ENCODE measurements around the gene MLX. TPM values are rescaled to one million over a fixed set of nuclear protein-coding genes. Genes with fewer than 3 reads are reported as not detected.
"Not testable (repeated sequence)": the region's sequence is repeated elsewhere in the genome, so short reads cannot be mapped to it uniquely, and the experiment has no call there.

MLX gene
- total RNA-seq, 1 experiment from 2014 or later, result 45.3 TPM

GRCh38 chr17:42609182-42609813, 42.4 kb downstream of the MLX start, which contains the start of the genes RETREG3 and TUBG1:
TSS of gene RETREG3 (minus strand) at chr17:42609374. CDS start at chr17:42609324, 50 bp downstream.
TSS of gene TUBG1 (plus strand) at chr17:42609683. CDS start at chr17:42609738, 55 bp downstream.
- no CpG with 5 or more reads among the region's 66 CpGs for WGBS (ENCODE audit: extremely low coverage, insufficient read length, low lambda C conversion rate)
- Histone ChIP-seq H2AK5ac (ENCODE audit: insufficient read length, low read length) (no peak within 1 kb of the TSS), H3K27ac (ENCODE audit: insufficient read length, low read depth, low read length) (peak within 1 kb of the TSS; percentile 13), H3T11ph (ENCODE audit: low read length) (no peak within 1 kb of the TSS), H3K9me3 (ENCODE audit: control insufficient read depth, low read depth, low read length) (no peaks in the 10 kb centered on the region), H2BK15ac (ENCODE audit: low read depth, low read length) (no peak within 1 kb of the TSS), H3K23ac (ENCODE audit: insufficient read length, low read depth, low read length) (no peak within 1 kb of the TSS), H3K79me1 (ENCODE audit: insufficient read depth, low read depth, low read length, poor library complexity, severe bottlenecking) (peaks cover 4% of the 10 kb centered on the region), H2AFZ (ENCODE audit: low read length) (no peak within 1 kb of the TSS), H2BK120ac (ENCODE audit: low read depth, low read length, poor library complexity, severe bottlenecking) (no peak within 1 kb of the TSS), H4K91ac (ENCODE audit: insufficient read length, low read depth, low read length) (no peak within 1 kb of the TSS), H4K20me1 (ENCODE audit: control insufficient read depth, insufficient read depth, insufficient read length) (no peaks in the 10 kb centered on the region), H3K4ac (ENCODE audit: low read depth, low read length) (no peak within 1 kb of the TSS), H3K9ac (ENCODE audit: extremely low read depth, insufficient read length, low read length) (peak within 1 kb of the TSS; percentile 94), H3K27me3 (ENCODE audit: insufficient read depth, low read length) (no peaks in the 10 kb centered on the region), H3K56ac (ENCODE audit: insufficient read length, low read depth, low read length) (no peak within 1 kb of the TSS), H3K18ac (ENCODE audit: insufficient read length, low read depth, low read length) (no peak within 1 kb of the TSS), H3K14ac (ENCODE audit: insufficient read depth, low read length) (peak within 1 kb of the TSS; percentile 88), H2BK20ac (ENCODE audit: low read depth, low read length, poor library complexity, severe bottlenecking) (no peak within 1 kb of the TSS), H2BK12ac (ENCODE audit: insufficient read length, low read depth, low read length) (no peak within 1 kb of the TSS), H2BK5ac (ENCODE audit: insufficient read length, low read length) (peak within 1 kb of the TSS; percentile 70), H4K8ac (replicated peaks; ENCODE audit: insufficient read length, low read depth, low read length) (no peak within 1 kb of the TSS), H3K79me2 (ENCODE audit: insufficient read depth, low read length) (peaks cover 9% of the 10 kb centered on the region; the same call in 1 of the 2 replicates), H3K4me1 (ENCODE audit: insufficient read depth, low read length) (no peaks in the 10 kb centered on the region), H4K5ac (ENCODE audit: insufficient read length, low read depth, low read length) (peak within 1 kb of the TSS; percentile 27), H3K23me2 (ENCODE audit: insufficient read length, low read depth, low read length, poor library complexity, severe bottlenecking) (peaks cover 10% of the 10 kb centered on the region), H3K4me2 (ENCODE audit: insufficient read depth, insufficient read length, low read length) (peak within 1 kb of the TSS; percentile 74)
- no peaks in the 10 kb centered on the region for H3K27me3 Mint-ChIP-seq (ENCODE audit: low read depth)
- peaks cover 10 to 11% of the 10 kb centered on the region in 2 experiments for H3K4me1 Mint-ChIP-seq
- peak within 1 kb of the TSS; percentile 96 to 98 for H3K4me3 Mint-ChIP-seq
- peak; percentile 41; the same call in 2 of the 3 replicates for TF ChIP-seq CTCF (conservative IDR thresholded peaks at IDR 0.05)
- peak; percentile 100 for DNase-seq
- peaks cover 0 to 3% of the 10 kb centered on the region in 2 experiments; a peak in 1 of 5 replicates for H3K9me3 Mint-ChIP-seq
- peaks cover 22 to 30% (median 30%) of the 10 kb centered on the region in 3 experiments for H3K36me3 Mint-ChIP-seq (ENCODE audit: insufficient read depth in 1 of 3, low read depth in 3 of 3)
- peak within 1 kb of the TSS; percentile 94 to 99 (median 95) for H3K27ac Mint-ChIP-seq

DNA sequence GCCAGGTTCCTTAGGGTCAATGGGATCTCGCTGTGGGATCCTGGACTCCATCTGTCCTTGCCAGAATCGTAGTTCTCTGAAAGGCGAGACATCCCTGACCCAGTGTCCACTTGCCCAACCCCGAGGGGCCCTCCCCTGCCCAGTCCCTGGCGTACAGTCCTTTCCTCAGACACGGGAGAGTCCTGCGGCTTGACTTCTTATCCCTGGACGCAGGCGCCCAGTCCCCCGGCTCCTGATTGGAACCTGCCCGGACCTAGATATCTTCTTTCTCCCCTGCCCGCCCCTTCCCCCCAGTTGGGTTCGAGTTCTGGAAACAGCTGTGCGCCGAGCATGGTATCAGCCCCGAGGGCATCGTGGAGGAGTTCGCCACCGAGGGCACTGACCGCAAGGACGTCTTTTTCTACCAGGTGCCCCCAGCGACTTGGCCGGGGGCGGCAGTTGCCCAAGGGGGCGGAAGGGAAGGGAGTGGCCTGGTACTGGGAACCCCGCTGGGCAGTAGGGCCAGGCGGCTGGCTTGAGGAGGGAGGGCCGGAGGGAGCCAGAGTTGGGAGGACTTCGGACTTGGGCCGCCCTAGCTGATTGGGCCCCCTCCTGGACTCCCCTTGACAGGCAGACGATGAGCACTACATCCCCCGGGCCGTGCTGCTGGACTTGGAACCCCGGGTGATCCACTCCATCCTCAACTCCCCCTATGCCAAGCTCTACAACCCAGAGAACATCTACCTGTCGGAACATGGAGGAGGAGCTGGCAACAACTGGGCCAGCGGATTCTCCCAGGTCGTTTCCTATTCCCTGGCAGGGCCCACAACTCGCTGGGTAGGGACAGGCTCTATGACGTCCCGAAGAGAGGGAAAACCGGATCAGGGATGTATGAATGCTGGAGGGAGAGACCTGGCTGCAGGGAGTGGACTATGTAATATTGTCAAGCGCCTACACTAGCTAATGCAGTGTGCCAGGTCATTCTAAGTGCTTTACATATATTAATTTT, 43.2 kb downstream of the MLX start:
- WGBS (ENCODE audit: extremely low coverage, insufficient read length, low lambda C conversion rate), result no CpG with 5 or more reads among the region's 42 CpGs
- H2BK5ac ChIP-seq (ENCODE audit: insufficient read length, low read length); H3K14ac ChIP-seq (ENCODE audit: insufficient read depth, low read length); H3K9me3 ChIP-seq (ENCODE audit: control insufficient read depth, low read depth, low read length); H3K56ac ChIP-seq (ENCODE audit: insufficient read length, low read depth, low read length); H3K18ac ChIP-seq (ENCODE audit: insufficient read length, low read depth, low read length); H2AK5ac ChIP-seq (ENCODE audit: insufficient read length, low read length); H3K4me1 ChIP-seq (ENCODE audit: insufficient read depth, low read length); H2BK15ac ChIP-seq (ENCODE audit: low read depth, low read length); H4K8ac ChIP-seq (replicated peaks; ENCODE audit: insufficient read length, low read depth, low read length); H3K27ac ChIP-seq (ENCODE audit: insufficient read length, low read depth, low read length); H2BK20ac ChIP-seq (ENCODE audit: low read depth, low read length, poor library complexity, severe bottlenecking); H3K79me2 ChIP-seq (ENCODE audit: insufficient read depth, low read length); H2AFZ ChIP-seq (ENCODE audit: low read length); H4K91ac ChIP-seq (ENCODE audit: insufficient read length, low read depth, low read length); H3K4ac ChIP-seq (ENCODE audit: low read depth, low read length); H3K79me1 ChIP-seq (ENCODE audit: insufficient read depth, low read depth, low read length, poor library complexity, severe bottlenecking); H3K27me3 Mint-ChIP-seq (ENCODE audit: low read depth); H3K27me3 ChIP-seq (ENCODE audit: insufficient read depth, low read length); H3T11ph ChIP-seq (ENCODE audit: low read length); H3K23ac ChIP-seq (ENCODE audit: insufficient read length, low read depth, low read length); H4K5ac ChIP-seq (ENCODE audit: insufficient read length, low read depth, low read length); H2BK120ac ChIP-seq (ENCODE audit: low read depth, low read length, poor library complexity, severe bottlenecking); H2BK12ac ChIP-seq (ENCODE audit: insufficient read length, low read depth, low read length); H3K9me3 Mint-ChIP-seq; H4K20me1 ChIP-seq (ENCODE audit: control insufficient read depth, insufficient read depth, insufficient read length): not testable (repeated sequence)
- Mint-ChIP-seq H3K36me3 (ENCODE audit: insufficient read depth in 1 of 3, low read depth in 3 of 3) (peaks cover 29 to 39% (median 38%) of the 10 kb centered on the region in 3 experiments), H3K4me1 (peaks cover 10 to 11% of the 10 kb centered on the region in 2 experiments), H3K27ac (peak overlapping the region; percentile 81 to 92 (median 90)), H3K4me3 (peak overlapping the region; percentile 96 to 98)
- H3K4me2 ChIP-seq (ENCODE audit: insufficient read depth, insufficient read length, low read length), result peak overlapping the region; percentile 31
- peaks cover 10% of the 10 kb centered on the region for H3K23me2 ChIP-seq (ENCODE audit: insufficient read length, low read depth, low read length, poor library complexity, severe bottlenecking)
- H3K9ac ChIP-seq (ENCODE audit: extremely low read depth, insufficient read length, low read length), result peak overlapping the region; percentile 41
- DNase-seq, result peak; percentile 65
